ENCODE data around the gene BIRC5.
"Not testable (repeated sequence)": the region's sequence is repeated elsewhere in the genome, so short reads cannot be mapped to it uniquely, and the experiment has no call there.

BIRC5 gene

GRCh38 chr17:78240012-78240655 is 26.1 kb downstream of the BIRC5 start:
- no peak for DNase-seq (ENCODE audit: low spot score)

GRCh38 chr17:78240839-78241238 is 26.8 kb downstream of the BIRC5 start:
- DNase-seq (ENCODE audit: low spot score), result no peak

- peak; percentile 69 for DNase-seq (ENCODE audit: low spot score)
Measured at GRCh38 chr17:78241277-78242023, 27.4 kb downstream of the BIRC5 start.

GRCh38 chr17:78242024-78242742 is 28.1 kb downstream of the BIRC5 start:
- no peak for DNase-seq (ENCODE audit: low spot score)

GRCh38 chr17:78247304-78247703 is 33.3 kb downstream of the BIRC5 start:
- no peak for DNase-seq (ENCODE audit: low spot score)

GRCh38 chr17:78248051-78248914 is 34.2 kb downstream of the BIRC5 start:
- DNase-seq (ENCODE audit: low spot score), result no peak

GRCh38 chr17:78249074-78249817 is 35.2 kb downstream of the BIRC5 start:
- DNase-seq (ENCODE audit: low spot score), result no peak

- DNase-seq (ENCODE audit: low spot score), result no peak
Measured at GRCh38 chr17:78249818-78250806, 36.1 kb downstream of the BIRC5 start.

- peak; percentile 98 for DNase-seq (ENCODE audit: low spot score)
Measured at GRCh38 chr17:78250891-78251772, 37.1 kb downstream of the BIRC5 start.

GRCh38 chr17:78251773-78252103 is 37.7 kb downstream of the BIRC5 start:
- no peak for DNase-seq (ENCODE audit: low spot score)

GRCh38 chr17:78252111-78252634 is 38.1 kb downstream of the BIRC5 start:
- DNase-seq (ENCODE audit: low spot score), result no peak

GRCh38 chr17:78252701-78253635 is 38.9 kb downstream of the BIRC5 start:
- no peak for DNase-seq (ENCODE audit: low spot score)

GRCh38 chr17:78253636-78253945 is 39.5 kb downstream of the BIRC5 start:
- DNase-seq (ENCODE audit: low spot score), result not testable (repeated sequence)

GRCh38 chr17:78253946-78254672 is 40.1 kb downstream of the BIRC5 start:
- peak; percentile 96 for DNase-seq (ENCODE audit: low spot score)

GRCh38 chr17:78255029-78255656 is 41.1 kb downstream of the BIRC5 start:
- no peak for DNase-seq (ENCODE audit: low spot score)

GRCh38 chr17:78255953-78256706 is 42.1 kb downstream of the BIRC5 start:
- DNase-seq (ENCODE audit: low spot score), result no peak

All from HuH-7 (cell line).